ENCODE measurements around the gene CHRM3.

DNA sequence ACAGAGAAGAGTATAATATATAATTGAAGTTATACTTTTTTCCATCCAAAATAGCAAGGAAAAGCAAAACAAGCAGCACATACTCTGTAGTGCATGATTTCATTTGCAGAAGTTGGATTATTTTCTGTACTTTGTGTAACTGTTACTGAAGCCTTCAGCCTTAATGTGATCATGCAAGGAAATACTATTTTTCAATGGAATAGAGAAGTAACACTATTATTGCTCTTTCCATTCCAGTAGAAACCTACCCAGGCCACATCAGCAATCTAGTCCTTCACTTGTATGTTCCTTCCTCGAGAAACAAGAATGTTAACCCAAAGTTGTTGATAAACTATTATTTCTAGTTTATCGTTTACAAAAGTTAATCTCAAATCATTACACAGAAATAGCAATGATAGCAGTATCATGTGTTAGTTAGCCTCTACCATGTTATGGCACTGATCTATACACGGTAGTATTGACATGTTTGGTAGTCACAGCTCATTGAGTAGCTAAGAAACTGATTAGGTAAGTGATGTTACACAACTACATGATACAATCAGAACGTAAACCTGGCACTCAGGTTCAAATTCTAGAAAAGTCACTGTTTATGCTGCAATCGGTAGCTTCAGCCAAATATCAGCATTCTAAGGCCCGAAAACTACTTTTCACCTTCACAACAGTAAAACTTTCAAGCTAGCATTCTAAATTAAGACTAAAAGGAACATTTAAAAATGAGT lies 37.6 kb upstream of the CHRM3 start:
- TF ChIP-seq CTCF (optimal IDR thresholded peaks at IDR 0.05 in 1 of 3, IDR thresholded peaks at IDR 0.05 in 1 of 3, conservative IDR thresholded peaks at IDR 0.05 in 1 of 3; ENCODE audit: extremely low read depth in 1 of 3, insufficient read depth in 2 of 3, low read length in 3 of 3) (no peak), EZH2 (IDR thresholded peaks at IDR 0.05; ENCODE audit: low read length) (no peak)
